ENCODE data around the gene FGFRL1.

Gene FGFRL1

DNA sequence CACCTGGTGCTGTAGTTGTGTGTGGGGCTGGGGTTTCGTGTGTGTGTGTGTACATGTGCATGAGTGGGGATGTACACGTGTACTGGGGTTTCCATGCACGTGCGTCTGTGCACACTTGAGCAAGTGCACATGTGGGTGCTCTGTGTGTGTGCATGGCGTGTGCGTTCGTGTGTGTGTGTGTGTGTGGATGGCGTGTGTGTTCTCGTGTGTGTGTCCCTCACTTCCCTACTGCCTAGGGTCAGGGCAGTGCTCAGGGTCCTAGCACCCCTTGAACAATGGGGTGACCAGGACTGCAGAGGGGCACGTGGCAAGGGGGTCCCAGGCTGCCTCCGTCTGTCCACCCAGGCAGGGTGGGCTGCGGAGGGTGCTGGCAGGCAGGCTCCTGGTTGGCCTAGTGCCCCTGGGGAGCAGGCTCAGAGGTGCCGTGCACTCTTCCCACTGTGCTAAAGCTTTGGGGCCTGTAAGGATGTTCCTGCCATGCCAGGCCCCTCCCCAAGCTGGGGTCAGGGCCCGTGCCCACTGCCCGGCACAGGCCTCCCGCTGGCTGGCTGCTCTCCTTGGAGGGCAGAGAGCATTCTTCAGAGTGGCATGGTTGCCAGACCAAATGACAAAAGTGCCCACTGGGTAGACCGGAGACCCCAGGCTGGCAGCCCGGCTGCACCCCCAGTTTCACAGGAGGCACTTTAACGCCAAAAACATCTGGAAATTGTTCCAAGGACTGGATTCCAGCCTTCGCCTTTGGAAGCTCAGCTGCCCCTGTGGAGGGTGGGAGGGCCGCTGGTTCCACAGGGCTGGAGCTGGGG lies 29.1 kb downstream of the FGFRL1 start:
- DNase-seq (ENCODE audit: low read depth), result no peak

GRCh38 chr4:1041147-1041935 lies 29.9 kb downstream of the FGFRL1 start:
- no peak for DNase-seq (ENCODE audit: low read depth)

DNA sequence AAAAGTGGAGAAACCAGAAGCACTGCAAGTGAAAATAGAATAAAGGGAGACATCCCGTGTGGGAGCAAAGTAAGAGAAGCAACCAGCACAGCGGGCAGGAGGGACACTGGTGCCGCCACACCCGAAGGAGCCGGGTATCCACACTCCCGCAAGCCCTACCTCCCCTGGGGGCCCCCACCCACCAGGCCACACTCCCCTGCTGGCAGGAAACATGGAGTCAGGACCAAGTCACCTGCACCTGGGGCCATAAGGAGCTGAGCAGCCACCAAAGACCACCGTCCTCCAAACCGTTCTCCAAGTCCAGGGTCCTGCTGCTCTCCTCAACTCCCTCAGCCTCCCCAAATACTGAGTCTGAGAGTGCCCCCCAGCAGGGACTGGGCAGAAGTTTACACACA lies 30.5 kb downstream of the FGFRL1 start:
- DNase-seq (ENCODE audit: low read depth), result no peak

GRCh38 chr4:1042352-1043055 lies 31.1 kb downstream of the FGFRL1 start:
- DNase-seq (ENCODE audit: low read depth), result no peak

DNA sequence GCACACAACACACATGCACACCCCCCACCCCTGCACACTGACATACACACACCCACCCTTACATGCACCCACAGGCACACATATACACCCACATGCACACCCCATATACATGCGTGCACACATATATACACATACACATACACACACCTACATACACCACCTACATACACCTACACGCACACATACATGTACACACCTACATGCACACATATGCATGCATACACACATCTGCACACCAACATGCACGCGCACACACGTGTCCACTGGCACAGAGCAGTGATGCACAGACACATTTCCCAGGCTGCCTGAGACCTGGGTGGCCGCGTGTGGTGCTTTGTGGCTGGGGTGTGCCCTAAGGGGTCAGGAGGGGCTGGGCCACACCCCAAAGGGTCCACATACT lies 31.7 kb downstream of the FGFRL1 start:
- no peak for DNase-seq (ENCODE audit: low read depth)

- DNase-seq (ENCODE audit: low read depth), result peak; percentile 99
Measured at GRCh38 chr4:1043651-1044468, 32.4 kb downstream of the FGFRL1 start.

- DNase-seq (ENCODE audit: low read depth), result no peak
Measured at GRCh38 chr4:1044469-1045192, 33.2 kb downstream of the FGFRL1 start.

DNA sequence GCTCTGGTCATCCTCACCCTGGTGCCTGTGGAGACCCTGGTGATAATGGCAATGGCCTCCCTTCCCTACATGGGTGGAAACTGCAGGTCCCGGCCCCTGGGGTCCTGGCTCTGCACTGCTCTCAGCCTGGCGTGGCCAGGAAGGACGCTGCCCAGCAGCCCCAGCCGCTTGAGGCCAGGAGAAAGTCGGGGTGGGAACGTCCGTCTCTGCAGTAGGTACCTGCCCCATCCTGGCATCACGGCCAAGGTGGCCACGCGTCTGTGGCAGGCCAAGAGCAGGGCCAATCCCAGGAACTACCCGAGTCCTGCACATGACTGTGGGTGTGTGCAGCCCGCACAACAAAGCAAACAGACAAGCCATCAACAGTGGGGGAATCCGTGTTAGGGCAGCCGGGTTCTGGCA lies 33.8 kb downstream of the FGFRL1 start:
- no peak for DNase-seq (ENCODE audit: low read depth)

- no peak for DNase-seq (ENCODE audit: low read depth)
Measured at GRCh38 chr4:1045595-1046201, 34.3 kb downstream of the FGFRL1 start.

GRCh38 chr4:1046581-1047011 lies 35.2 kb downstream of the FGFRL1 start:
- peak; percentile 68 for DNase-seq (ENCODE audit: low read depth)

DNA sequence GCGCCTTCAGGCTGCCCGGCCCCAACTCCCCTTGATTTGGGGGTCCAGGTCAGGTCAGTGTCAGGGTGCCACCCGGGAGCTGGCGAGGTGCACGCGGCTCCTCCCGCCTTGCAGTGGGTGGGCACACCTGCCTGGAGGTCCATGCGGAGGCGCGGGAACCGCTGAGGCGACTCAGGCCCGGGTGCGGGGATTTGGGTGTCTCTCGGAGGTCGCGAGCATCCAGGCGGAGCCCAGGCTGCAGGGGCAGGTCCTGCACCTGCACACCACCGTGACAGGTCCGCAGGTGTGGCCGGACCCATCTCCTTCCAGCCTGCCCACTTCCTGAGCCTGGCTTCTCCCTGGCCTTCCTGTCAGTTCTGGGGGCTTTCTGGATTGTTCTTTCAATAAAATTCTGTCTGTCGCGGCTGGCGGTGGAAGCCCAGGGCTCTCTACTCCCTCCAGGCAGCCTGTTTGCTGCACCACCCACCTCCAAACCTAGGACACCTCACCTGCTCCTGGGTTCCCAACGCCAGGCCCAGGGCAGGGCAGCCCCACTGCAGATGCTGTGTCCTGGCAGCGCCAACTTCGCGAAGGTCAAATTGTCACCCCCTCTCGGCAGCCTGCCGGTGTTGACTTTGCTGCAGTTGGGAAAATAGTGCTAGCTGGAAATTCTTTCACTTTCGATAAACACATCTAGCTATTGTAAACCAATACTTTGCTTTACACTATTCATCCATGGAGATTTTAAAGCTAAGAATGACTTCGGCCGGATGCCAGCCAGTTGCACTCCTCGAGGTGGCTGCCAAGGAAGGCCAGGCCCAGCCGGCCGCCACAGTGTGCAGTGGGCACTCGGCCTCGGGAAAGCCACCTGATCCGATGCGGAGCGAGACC lies 35.9 kb downstream of the FGFRL1 start:
- DNase-seq (ENCODE audit: low read depth), result no peak

- no peak for DNase-seq (ENCODE audit: low read depth)
Measured at GRCh38 chr4:1047976-1048772, 36.7 kb downstream of the FGFRL1 start.

- DNase-seq (ENCODE audit: low read depth), result no peak
Measured at GRCh38 chr4:1048773-1049590, 37.6 kb downstream of the FGFRL1 start.

DNA sequence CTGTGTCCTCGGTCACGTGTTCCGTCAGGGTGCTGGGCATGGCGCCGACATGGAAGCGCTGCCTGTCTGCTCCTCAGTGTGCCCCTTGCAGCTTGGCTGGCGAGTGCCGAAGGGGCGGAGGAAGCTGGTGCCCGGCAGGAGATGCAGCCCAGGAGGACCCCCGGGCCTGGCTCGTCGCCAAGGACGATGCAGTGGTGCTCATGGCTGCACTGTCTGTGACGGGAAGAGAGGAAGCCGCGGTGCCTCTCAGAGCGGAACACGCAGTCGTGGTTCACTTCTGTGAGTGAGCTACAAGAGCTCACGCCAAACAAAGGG lies 38.1 kb downstream of the FGFRL1 start:
- DNase-seq (ENCODE audit: low read depth), result no peak

DNA sequence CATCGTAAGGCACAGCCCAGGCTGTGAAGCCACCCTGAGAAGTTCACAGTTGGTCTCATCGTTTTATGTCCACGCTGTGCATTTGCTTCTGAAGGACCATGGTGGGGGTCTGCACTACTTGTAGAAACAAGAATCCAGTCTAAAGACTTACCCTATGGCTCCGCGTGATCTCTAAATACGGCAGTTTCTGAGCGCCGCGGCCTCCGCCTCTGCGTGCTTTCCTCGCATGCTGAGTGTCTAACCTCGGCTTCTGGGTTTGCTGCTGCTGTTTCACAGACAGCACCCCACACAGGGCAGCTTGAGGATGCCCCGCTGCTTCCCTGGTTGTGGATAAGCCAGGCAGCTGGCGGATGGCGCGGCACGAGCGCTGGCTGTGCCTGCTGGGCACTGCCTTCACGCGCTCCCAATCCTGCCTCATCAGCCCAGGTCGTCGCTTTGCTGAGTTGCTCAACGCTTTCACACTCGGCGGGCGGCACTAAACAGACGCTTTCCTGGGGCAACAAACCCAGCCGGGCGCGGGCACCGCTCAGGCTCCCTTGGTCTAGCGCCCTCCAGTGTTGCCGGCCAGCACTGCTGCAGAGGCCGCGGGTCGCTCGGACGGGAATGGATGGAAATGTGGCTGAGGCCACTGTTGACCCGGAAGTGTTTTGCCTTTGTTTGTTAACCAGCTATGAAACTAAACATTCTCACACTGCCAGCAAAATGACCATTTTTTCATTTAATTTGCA lies 39.2 kb downstream of the FGFRL1 start:
- DNase-seq (ENCODE audit: low read depth), result no peak

DNA sequence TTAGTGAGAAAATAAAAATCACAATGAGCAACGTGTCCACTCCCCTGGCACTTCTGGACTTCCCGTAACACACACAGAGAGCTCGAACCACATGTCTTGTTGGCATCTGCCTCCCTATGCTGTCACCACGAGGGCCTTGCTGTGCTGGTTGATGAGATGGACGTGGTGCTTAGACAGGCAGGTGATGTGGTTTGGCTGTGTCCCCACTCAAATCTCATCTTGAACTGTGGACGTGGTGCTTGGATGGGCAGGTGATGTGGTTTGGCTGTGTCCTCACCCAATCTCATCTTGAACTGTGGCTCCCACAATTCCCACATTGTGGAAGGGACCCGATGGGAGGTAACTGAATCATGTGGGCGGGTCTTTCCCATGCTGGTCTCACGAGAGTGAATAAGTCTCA lies 40.0 kb downstream of the FGFRL1 start:
- DNase-seq (ENCODE audit: low read depth), result no peak

DNA sequence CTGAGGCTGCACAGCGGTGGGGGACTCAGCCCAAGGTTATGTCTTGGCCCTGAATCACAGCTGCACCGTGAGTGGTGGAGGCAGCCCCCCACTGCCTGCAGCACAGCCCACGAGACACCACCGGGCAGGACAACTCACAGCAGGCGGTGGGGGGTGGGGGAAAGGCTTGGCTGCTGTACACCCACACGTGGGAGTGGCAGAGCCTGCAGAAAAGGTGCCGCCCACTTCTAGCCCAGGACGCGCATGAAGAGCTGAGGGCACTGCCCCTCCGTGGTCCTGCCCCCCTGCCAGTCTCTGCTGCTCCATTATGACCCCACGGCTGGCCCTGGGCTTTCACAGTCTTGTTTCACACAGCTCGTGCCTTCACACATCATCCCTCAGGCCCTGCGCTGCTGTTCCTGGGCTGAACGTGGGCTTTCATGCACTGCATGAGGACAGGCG lies 40.8 kb downstream of the FGFRL1 start:
- DNase-seq (ENCODE audit: low read depth), result no peak

Data from GM04504 (cell line).